HFF-Myc (cell line): Measurements from ENCODE around the gene PLK2.

Experiments
- DNase-seq: peaks from one replicate; pipeline ENCODE4 v3.0.0-alpha.2; 2011; ENCODE audit warnings: low read depth; ENCODE audit errors: extremely low read depth
- H3K4me3 ChIP-seq: replicated peaks from 2 replicates; pipeline ENCODE4 v1.5.1; 2011; ENCODE audit warnings: low read depth, mild to moderate bottlenecking, control low read depth, low read length
- CTCF ChIP-seq: IDR thresholded peaks from 2 replicates; pipeline ENCODE4 v1.5.1; 2012; ENCODE audit warnings: mild to moderate bottlenecking, low read depth, low read length, control low read depth; ENCODE audit errors: missing control alignments

Gene PLK2

GRCh38 chr5:58496488-58496887, 36.6 kb upstream of the PLK2 start:
- DNase-seq, result no peak
- H3K4me3 ChIP-seq, result no peak overlapping the region
- peak; percentile 44 for TF ChIP-seq CTCF

- H3K4me3 ChIP-seq, result no peak overlapping the region
- DNase-seq, result no peak
- no peak for TF ChIP-seq CTCF
These were observed 33.3 kb upstream of the PLK2 start for GRCh38 chr5:58493141-58493540.

- DNase-seq, result no peak
- no peak within 1 kb of the TSS for H3K4me3 ChIP-seq
- no peak for TF ChIP-seq CTCF
These were observed 31.5 kb upstream of the PLK2 start, which contains the start of gene GAPT for GRCh38 chr5:58491216-58491892. GAPT (plus strand) TSS chr5:58491435; CDS start chr5:58494537, 3,102 bp downstream.

DNA sequence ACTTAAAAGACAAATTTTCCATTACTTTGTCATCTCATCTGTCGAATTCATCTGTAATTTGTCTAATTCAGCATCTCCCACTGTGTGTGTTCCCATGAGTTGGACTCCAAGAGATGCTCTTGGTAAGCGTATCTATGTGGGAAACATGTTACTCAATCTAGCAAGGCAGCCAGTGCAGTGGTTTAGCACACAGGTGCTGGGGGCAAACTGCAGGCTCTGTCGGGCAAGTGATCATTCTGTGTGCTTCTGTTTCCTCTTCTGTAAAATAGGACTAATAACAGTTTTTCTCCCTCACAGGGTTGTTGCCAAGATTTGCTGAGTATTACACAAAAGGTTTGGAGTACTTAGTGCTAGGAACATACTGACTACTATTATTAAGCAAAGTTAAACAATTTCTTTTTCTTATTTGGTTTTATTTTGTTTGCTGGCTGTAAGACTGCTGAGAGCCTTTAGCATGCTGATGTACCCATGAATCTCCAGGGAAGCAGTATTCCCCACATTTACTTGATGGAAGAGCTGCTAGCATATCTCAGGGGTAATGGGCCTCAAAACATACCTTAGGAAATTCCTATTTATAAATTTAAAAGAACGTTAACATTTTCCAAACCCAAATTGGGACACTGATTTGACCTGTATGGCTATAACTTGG, 30.6 kb upstream of the PLK2 start:
- DNase-seq, result no peak
- TF ChIP-seq CTCF, result no peak
- no peak overlapping the region for H3K4me3 ChIP-seq

GRCh38 chr5:58486290-58486689, 26.4 kb upstream of the PLK2 start:
- H3K4me3 ChIP-seq, result no peak overlapping the region
- DNase-seq, result no peak
- TF ChIP-seq CTCF, result no peak

- TF ChIP-seq CTCF, result no peak
- no peak for DNase-seq
- H3K4me3 ChIP-seq, result no peak overlapping the region
These were observed 24.6 kb upstream of the PLK2 start for GRCh38 chr5:58484505-58484904.
